RWPE2 (cell line): ENCODE results near the gene PEX5L.

Experiments used
- ATAC-seq: fragments of 200-7000 bp; cut with Tn5 transposase; 3 replicates; pipeline ENCODE4 v1.9.1; 2021; ENCODE audit warnings: low read depth
- DNase-seq: peaks from one replicate; pipeline ENCODE4 v3.0.0-alpha.2; 2020; ENCODE audit warnings: low spot score
- H3K27ac ChIP-seq: fragments of 450-650 bp; 2 replicates; pipeline ENCODE4 v1.5.1; 2017; ENCODE audit warnings: mild to moderate bottlenecking; ENCODE audit not compliant: poor library complexity, severe bottlenecking
- H3K27me3 ChIP-seq: fragments of 250-450 bp; sonication (Bioruptor Pico); 2 replicates; pipeline ENCODE4 v1.5.1; 2021; ENCODE audit warnings: mild to moderate bottlenecking, moderate library complexity; ENCODE audit not compliant: insufficient read depth, poor library complexity, severe bottlenecking
- H3K36me3 ChIP-seq: fragments of 250-450 bp; sonication (Bioruptor Pico); 2 replicates; pipeline ENCODE4 v1.5.1; 2020; ENCODE audit warnings: low read depth, mild to moderate bottlenecking, moderate library complexity
- H3K4me1 ChIP-seq: fragments of 250-450 bp; sonication (Bioruptor Pico); 2 replicates; pipeline ENCODE4 v1.5.1; 2021; ENCODE audit warnings: mild to moderate bottlenecking, moderate library complexity; ENCODE audit not compliant: insufficient read depth, poor library complexity, severe bottlenecking
- H3K4me3 ChIP-seq: fragments of 250-450 bp; sonication (Bioruptor Pico); 2 replicates; pipeline ENCODE4 v1.5.1; 2021; ENCODE audit warnings: mild to moderate bottlenecking, moderate library complexity; ENCODE audit not compliant: severe bottlenecking
- H3K9me3 ChIP-seq: fragments of 250-450 bp; sonication (Bioruptor Pico); 2 replicates; pipeline ENCODE4 v1.5.1; 2021; ENCODE audit warnings: mild to moderate bottlenecking, moderate library complexity; ENCODE audit not compliant: severe bottlenecking
- TF ChIP-seq, protein P1 (sequence below): fragments of 450-650 bp; IDR thresholded peaks from one replicate; pipeline ENCODE4 v1.5.1; 2017; ENCODE audit warnings: mild to moderate bottlenecking, moderate library complexity; ENCODE audit not compliant: poor library complexity, severe bottlenecking

The PEX5L gene

DNA sequence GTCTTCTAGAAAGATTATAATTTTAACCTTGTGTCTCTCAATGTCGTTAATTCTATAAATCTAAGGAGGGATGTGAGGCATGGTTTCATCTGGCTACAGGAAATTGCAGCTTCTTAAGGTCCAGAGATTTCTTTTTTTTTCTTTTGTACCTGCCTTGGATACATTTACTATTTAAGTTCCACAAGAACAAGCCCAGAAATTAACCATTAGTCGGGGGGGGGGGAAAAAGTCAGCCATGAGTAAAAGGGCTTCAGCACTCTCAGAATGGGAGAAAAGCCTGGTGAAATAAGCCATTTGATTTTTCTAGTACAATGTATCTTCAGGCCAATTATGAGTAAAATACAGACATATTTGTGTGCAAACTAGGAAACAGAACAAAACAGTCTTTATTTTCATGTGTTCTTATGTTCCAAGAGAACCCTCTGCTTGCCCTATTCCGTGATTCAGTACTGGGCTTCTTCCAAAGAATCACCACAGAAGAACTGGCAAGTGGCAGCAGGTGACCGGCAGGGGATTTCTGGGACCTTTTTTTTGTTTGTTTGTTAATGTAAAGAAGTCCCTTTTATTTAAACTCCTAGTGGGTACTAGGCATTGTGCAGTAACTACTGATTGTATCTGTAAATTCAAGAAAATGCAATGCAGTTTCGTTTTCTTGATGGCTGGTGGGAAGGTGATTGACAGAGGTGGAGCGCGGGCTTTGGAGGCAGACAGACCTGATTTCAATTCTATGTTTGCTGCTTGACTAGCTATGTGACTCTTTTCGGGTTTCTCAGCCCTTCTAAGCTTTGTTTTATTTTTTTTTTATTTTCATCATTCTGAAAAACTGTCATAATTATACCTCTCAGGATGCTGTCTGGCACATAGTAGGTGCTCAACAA, 82.5 kb downstream of the PEX5L start:
- no peak for ATAC-seq
- DNase-seq, result no peak
- no peaks in the 10 kb centered on the region for H3K9me3 ChIP-seq
- H3K4me1 ChIP-seq, result peaks cover 3% of the 10 kb centered on the region
- H3K27ac ChIP-seq, result no peak overlapping the region
- no peak overlapping the region for H3K4me3 ChIP-seq
- TF ChIP-seq, protein P1, sequence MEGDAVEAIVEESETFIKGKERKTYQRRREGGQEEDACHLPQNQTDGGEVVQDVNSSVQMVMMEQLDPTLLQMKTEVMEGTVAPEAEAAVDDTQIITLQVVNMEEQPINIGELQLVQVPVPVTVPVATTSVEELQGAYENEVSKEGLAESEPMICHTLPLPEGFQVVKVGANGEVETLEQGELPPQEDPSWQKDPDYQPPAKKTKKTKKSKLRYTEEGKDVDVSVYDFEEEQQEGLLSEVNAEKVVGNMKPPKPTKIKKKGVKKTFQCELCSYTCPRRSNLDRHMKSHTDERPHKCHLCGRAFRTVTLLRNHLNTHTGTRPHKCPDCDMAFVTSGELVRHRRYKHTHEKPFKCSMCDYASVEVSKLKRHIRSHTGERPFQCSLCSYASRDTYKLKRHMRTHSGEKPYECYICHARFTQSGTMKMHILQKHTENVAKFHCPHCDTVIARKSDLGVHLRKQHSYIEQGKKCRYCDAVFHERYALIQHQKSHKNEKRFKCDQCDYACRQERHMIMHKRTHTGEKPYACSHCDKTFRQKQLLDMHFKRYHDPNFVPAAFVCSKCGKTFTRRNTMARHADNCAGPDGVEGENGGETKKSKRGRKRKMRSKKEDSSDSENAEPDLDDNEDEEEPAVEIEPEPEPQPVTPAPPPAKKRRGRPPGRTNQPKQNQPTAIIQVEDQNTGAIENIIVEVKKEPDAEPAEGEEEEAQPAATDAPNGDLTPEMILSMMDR, result no peak
- no peaks in the 10 kb centered on the region for H3K27me3 ChIP-seq
- H3K36me3 ChIP-seq, result no peaks in the 10 kb centered on the region

DNA sequence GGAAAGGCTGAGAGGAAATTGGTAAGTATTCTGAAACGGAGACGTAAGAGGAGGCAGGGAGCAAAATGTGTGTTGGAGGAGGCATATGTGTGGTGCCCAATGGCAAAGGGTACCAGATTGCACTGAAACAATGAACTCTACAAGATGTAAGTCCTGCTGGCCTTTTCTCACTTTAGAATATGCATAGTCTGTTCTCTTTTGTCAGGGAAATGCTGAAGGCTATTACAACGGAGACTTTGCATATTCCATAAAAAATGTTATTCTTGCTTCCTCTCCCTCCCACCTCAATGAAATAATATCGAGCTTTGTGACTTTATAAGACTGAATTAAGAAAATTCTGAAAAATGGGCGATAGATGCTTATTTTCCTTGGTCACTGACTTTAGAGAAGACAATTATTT, 85.9 kb downstream of the PEX5L start:
- no peaks in the 10 kb centered on the region for H3K36me3 ChIP-seq
- H3K27me3 ChIP-seq, result no peaks in the 10 kb centered on the region
- no peak overlapping the region for H3K27ac ChIP-seq
- DNase-seq (no peak), ATAC-seq (no peak)
- TF ChIP-seq, protein P1, result no peak
- no peak overlapping the region for H3K4me3 ChIP-seq
- H3K9me3 ChIP-seq, result no peaks in the 10 kb centered on the region
- H3K4me1 ChIP-seq, result no peaks in the 10 kb centered on the region

DNA sequence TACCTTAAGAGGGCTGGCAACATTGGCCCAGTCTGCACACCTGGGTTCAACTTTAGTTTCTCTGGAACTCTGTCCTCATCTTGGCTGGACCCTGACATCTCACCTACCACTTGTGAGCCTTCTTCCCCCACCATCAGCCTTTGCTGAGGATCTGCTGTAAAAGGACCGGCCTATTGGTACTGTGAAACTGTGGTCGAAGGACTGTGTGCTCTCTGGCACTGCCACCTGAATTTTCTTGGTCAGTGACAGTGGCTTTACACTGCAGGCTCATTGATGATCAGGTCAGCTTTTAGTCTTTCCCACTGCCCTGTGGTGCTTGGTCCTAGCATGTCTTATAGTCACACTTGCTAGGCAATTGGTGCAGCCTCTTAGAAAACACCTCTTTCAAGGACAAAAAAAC, 86.9 kb downstream of the PEX5L start:
- Histone ChIP-seq H3K36me3 (no peaks in the 10 kb centered on the region), H3K4me3 (no peak overlapping the region), H3K9me3 (no peaks in the 10 kb centered on the region), H3K4me1 (no peaks in the 10 kb centered on the region), H3K27ac (no peak overlapping the region), H3K27me3 (no peaks in the 10 kb centered on the region)
- TF ChIP-seq, protein P1, result no peak
- no peak for ATAC-seq
- no peak for DNase-seq

DNA sequence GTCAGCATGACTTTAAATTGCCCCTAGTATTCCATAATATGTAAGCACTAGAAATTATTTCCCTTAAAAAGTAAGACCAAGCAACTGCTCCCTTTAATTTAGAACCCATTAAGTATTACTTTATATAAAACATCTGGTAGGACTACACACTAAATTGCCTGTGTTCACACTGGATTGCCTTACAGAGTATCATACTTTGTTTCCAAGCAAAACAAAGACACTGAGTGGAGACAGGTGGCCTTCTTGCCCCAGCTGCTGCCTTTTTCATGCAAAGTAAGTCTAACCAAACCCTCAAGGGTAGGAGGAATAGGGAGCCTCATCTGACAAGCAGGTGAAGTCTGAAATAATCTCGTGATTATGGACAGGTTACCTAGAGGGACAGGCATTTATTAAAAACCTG, 87.3 kb downstream of the PEX5L start:
- H3K36me3 ChIP-seq, result no peaks in the 10 kb centered on the region
- H3K4me3 ChIP-seq, result no peak overlapping the region
- no peaks in the 10 kb centered on the region for H3K4me1 ChIP-seq
- ATAC-seq, result no peak
- no peaks in the 10 kb centered on the region for H3K27me3 ChIP-seq
- no peak for DNase-seq
- no peaks in the 10 kb centered on the region for H3K9me3 ChIP-seq
- H3K27ac ChIP-seq, result no peak overlapping the region
- TF ChIP-seq, protein P1, result no peak

DNA sequence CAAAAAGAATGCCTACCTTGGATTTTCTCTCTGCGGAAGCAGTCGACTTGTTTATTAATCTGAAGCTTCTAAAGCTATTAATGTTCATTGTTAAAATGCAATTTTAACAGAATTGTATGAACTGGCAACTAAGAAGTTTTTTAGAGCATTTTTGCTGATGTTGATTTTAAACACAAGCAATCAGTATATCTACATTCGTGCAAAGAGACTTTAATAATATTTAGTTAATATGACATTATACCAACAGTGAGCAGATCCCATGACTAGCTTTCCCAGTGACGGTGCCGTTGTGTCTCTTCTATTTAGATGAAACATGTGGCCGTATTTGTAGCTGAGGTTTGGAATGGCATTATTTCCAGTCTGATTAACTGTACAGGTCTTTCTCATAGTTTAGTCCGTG, 88.0 kb downstream of the PEX5L start:
- H3K27me3 ChIP-seq, result no peaks in the 10 kb centered on the region
- no peaks in the 10 kb centered on the region for H3K9me3 ChIP-seq
- H3K4me1 ChIP-seq, result no peaks in the 10 kb centered on the region
- H3K36me3 ChIP-seq, result no peaks in the 10 kb centered on the region
- H3K27ac ChIP-seq, result no peak overlapping the region
- H3K4me3 ChIP-seq, result no peak overlapping the region
- ATAC-seq (no peak), DNase-seq (no peak)
- TF ChIP-seq, protein P1, result no peak
